A549 (cell line): ENCODE measurements around the gene DOK6.

Experiments used
- CEBPB ChIP-seq, 2 experiments: fragments of >200 bp in 1 of 2; sonication (Bioruptor Twin) in 1 of 2; formaldehyde crosslinking in 1 of 2; IDR thresholded peaks; 2 replicates each; pipeline ENCODE4 v1.6.1; 2012 to 2016
- EP300 ChIP-seq, 2 experiments: fragments of >200 bp; sonication (Bioruptor Twin); formaldehyde crosslinking; IDR thresholded peaks; 2 replicates in 1 of 2; 3 replicates in 1 of 2; pipeline ENCODE4 v1.6.1; 2016 to 2017
- FOSL2 ChIP-seq, 2 experiments: fragments of 450-650 bp in 1 of 2; fragments of >200 bp in 1 of 2; sonication (Bioruptor Twin) in 1 of 2; formaldehyde crosslinking; IDR thresholded peaks; 2 replicates each; pipeline versions ENCODE4 v1.5.0 to v1.6.1; 2016 to 2020; ENCODE audit warnings: mild to moderate bottlenecking in 1 of 2, moderate library complexity in 1 of 2
- POLR2A ChIP-seq: IDR thresholded peaks from 2 replicates; pipeline ENCODE4 v1.6.1; 2012; ENCODE audit warnings: mild to moderate bottlenecking, low read length
- RCOR1 ChIP-seq: fragments of 150-350 bp; IDR thresholded peaks from 2 replicates; pipeline ENCODE4 v1.6.1; 2014; ENCODE audit warnings: antibody characterized with exemption, low read length, low read depth
- RFX5 ChIP-seq: fragments of 450-650 bp; IDR thresholded peaks from 2 replicates; pipeline ENCODE4 v1.7.1; 2014; ENCODE audit warnings: antibody characterized with exemption, mild to moderate bottlenecking, moderate library complexity
- ZNF302 ChIP-seq: fragments of 250-450 bp; sonication (Bioruptor Pico); IDR thresholded peaks from 2 replicates; pipeline ENCODE4 v1.9.0; 2021; ENCODE audit warnings: inconsistent platforms, mild to moderate bottlenecking, moderate library complexity
- TF ChIP-seq, protein P1 (sequence below): IDR thresholded peaks from 2 replicates; pipeline ENCODE4 v1.6.1; 2012
- TF ChIP-seq, protein P2 (sequence below): fragments of 450-650 bp; IDR thresholded peaks from 2 replicates; pipeline ENCODE4 v1.6.1; 2014; ENCODE audit warnings: antibody characterized with exemption
- TF ChIP-seq, protein P3 (sequence below): fragments of >200 bp; sonication (Bioruptor Twin); formaldehyde crosslinking; IDR thresholded peaks from 3 replicates; pipeline ENCODE4 v1.5.1; 2016
- TF ChIP-seq, protein P4 (sequence below): fragments of 200-600 bp; sonication (generic); IDR thresholded peaks from 2 replicates; pipeline ENCODE4 v1.6.1; 2016; ENCODE audit warnings: antibody characterized with exemption, mild to moderate bottlenecking, moderate library complexity

DNA sequence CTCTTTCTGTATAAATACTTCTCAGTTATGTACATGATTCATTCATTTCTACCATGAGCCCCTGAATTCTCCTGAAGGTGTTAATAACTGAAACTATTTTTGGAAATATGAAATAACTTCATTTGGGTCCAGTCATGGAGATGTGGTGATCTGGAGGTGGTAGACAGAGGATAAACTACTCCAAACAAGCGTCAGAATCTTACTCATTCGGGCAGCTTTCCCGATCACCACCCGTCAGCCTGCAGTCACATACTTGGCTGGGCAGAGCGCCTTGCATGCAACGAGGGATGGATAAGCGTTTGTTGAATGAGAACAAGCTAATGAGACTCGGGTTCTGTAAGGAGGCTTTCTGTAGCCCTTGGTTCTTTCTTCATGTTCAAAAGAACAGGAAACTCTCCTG, 324.3 kb downstream of the DOK6 start:
- no peak for TF ChIP-seq POLR2A
- TF ChIP-seq, protein P1, sequence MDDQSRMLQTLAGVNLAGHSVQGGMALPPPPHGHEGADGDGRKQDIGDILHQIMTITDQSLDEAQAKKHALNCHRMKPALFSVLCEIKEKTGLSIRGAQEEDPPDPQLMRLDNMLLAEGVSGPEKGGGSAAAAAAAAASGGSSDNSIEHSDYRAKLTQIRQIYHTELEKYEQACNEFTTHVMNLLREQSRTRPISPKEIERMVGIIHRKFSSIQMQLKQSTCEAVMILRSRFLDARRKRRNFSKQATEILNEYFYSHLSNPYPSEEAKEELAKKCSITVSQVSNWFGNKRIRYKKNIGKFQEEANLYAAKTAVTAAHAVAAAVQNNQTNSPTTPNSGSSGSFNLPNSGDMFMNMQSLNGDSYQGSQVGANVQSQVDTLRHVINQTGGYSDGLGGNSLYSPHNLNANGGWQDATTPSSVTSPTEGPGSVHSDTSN = no peak
- TF ChIP-seq, protein P2, sequence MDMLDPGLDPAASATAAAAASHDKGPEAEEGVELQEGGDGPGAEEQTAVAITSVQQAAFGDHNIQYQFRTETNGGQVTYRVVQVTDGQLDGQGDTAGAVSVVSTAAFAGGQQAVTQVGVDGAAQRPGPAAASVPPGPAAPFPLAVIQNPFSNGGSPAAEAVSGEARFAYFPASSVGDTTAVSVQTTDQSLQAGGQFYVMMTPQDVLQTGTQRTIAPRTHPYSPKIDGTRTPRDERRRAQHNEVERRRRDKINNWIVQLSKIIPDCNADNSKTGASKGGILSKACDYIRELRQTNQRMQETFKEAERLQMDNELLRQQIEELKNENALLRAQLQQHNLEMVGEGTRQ = no peak
- TF ChIP-seq FOSL2 (IDR thresholded peaks at IDR 0.05) = no peak
- TF ChIP-seq FOSL2 (CRISPR knock-in tag; IDR thresholded peaks at IDR 0.05) = no peak
- TF ChIP-seq, protein P3, sequence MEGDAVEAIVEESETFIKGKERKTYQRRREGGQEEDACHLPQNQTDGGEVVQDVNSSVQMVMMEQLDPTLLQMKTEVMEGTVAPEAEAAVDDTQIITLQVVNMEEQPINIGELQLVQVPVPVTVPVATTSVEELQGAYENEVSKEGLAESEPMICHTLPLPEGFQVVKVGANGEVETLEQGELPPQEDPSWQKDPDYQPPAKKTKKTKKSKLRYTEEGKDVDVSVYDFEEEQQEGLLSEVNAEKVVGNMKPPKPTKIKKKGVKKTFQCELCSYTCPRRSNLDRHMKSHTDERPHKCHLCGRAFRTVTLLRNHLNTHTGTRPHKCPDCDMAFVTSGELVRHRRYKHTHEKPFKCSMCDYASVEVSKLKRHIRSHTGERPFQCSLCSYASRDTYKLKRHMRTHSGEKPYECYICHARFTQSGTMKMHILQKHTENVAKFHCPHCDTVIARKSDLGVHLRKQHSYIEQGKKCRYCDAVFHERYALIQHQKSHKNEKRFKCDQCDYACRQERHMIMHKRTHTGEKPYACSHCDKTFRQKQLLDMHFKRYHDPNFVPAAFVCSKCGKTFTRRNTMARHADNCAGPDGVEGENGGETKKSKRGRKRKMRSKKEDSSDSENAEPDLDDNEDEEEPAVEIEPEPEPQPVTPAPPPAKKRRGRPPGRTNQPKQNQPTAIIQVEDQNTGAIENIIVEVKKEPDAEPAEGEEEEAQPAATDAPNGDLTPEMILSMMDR = no peak
- TF ChIP-seq CEBPB (IDR thresholded peaks at IDR 0.05) = no peak
- no peak for TF ChIP-seq EP300 (IDR thresholded peaks at IDR 0.05)
- TF ChIP-seq ZNF302 (CRISPR knock-in tag) = no peak
- no peak for TF ChIP-seq RFX5
- no peak for TF ChIP-seq RCOR1
- TF ChIP-seq, protein P4, sequence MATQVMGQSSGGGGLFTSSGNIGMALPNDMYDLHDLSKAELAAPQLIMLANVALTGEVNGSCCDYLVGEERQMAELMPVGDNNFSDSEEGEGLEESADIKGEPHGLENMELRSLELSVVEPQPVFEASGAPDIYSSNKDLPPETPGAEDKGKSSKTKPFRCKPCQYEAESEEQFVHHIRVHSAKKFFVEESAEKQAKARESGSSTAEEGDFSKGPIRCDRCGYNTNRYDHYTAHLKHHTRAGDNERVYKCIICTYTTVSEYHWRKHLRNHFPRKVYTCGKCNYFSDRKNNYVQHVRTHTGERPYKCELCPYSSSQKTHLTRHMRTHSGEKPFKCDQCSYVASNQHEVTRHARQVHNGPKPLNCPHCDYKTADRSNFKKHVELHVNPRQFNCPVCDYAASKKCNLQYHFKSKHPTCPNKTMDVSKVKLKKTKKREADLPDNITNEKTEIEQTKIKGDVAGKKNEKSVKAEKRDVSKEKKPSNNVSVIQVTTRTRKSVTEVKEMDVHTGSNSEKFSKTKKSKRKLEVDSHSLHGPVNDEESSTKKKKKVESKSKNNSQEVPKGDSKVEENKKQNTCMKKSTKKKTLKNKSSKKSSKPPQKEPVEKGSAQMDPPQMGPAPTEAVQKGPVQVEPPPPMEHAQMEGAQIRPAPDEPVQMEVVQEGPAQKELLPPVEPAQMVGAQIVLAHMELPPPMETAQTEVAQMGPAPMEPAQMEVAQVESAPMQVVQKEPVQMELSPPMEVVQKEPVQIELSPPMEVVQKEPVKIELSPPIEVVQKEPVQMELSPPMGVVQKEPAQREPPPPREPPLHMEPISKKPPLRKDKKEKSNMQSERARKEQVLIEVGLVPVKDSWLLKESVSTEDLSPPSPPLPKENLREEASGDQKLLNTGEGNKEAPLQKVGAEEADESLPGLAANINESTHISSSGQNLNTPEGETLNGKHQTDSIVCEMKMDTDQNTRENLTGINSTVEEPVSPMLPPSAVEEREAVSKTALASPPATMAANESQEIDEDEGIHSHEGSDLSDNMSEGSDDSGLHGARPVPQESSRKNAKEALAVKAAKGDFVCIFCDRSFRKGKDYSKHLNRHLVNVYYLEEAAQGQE = no peak
